Activated CD4-positive, alpha-beta T cell treated with anti-CD3 and anti-CD28 coated beads for 36 hours (primary cell): Measurements from ENCODE around the gene RBBP8. TPM values are rescaled to one million over a fixed set of nuclear protein-coding genes. Genes with fewer than 3 reads are reported as not detected.
"Not testable (repeated sequence)": the region's sequence is repeated elsewhere in the genome, so short reads cannot be mapped to it uniquely, and the experiment has no call there.

Experiments used
- ATAC-seq: fragments of 200-7000 bp; cut with Tn5 transposase; one replicate; pipeline ENCODE4 v1.10.0; 2021; ENCODE audit warnings: mild to moderate bottlenecking, moderate library complexity
- CTCF ChIA-PET: fragments of 350-600 bp; sonication (Branson Sonifier 250); formaldehyde crosslinking; loops from one replicate; lab custom pipeline; 2021; ENCODE audit warnings: antibody characterized with exemption; lab: Charles Lee
- POLR2A ChIA-PET: fragments of 350-600 bp; sonication (Branson Sonifier 250); formaldehyde crosslinking; loops from one replicate; lab custom pipeline; 2021; ENCODE audit warnings: antibody characterized with exemption, inconsistent platforms; lab: Charles Lee
- DNase-seq: peaks from one replicate; pipeline ENCODE4 v3.0.0-alpha.2; 2020
- H3K27ac Mint-ChIP-seq: one replicate; pipeline ENCODE4 v1.8.0; 2021; ENCODE audit warnings: mixed read lengths
- H3K27me3 Mint-ChIP-seq: one replicate; pipeline ENCODE4 v1.8.0; 2021; ENCODE audit warnings: mixed read lengths
- H3K36me3 Mint-ChIP-seq: one replicate; pipeline ENCODE4 v1.8.0; 2021; ENCODE audit warnings: low read depth, mixed read lengths
- H3K4me1 Mint-ChIP-seq: one replicate; pipeline ENCODE4 v1.8.0; 2021; ENCODE audit warnings: mixed read lengths
- H3K4me3 Mint-ChIP-seq: one replicate; pipeline ENCODE4 v1.8.0; 2021; ENCODE audit warnings: mild to moderate bottlenecking, moderate library complexity, mixed read lengths
- H3K9me3 Mint-ChIP-seq: one replicate; pipeline ENCODE4 v1.8.0; 2021; ENCODE audit warnings: low read depth, mixed read lengths
- intact Hi-C, 2 experiments: fragments of 100-400 bp; cut with DNase I in 1 of 2; cut with micrococcal nuclease in 1 of 2; formaldehyde crosslinking; loops; one replicate each; pipeline versions ENCODE4 v1.14.2 to v1.15.1; 2022 to 2024; cut with DNase I, micrococcal nuclease
- total RNA-seq, 2 experiments: library from RNA; stranded (reverse); gene quantifications; one replicate each; pipeline ENCODE4 v1.2.3, GENCODE V29; 2021

The RBBP8 gene
- total RNA-seq, 2 experiments from 2014 or later: 74.3 to 101 TPM

DNA sequence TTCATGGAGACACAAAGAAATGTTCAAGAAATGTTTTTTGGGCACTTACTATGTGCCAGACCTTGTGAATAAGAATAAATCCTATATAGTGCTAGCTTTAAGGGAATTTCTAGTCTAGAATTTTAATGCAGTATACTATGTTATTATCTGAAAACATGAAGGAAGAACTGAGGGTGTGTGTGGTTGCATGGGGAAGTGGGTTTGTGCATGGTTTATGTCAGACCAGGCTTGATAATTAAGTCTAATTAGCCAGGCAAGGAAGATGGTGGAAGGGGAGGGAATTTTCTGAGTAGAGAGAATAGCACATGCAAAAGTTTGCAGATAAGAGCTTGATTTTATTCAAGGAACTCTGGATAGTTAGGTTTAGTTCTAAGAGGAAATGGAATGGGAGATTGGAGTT lies 6.5 kb downstream of the RBBP8 start:
- CTCF ChIA-PET: interaction anchor here (1.0 kb wide), 1 partner anchor 11 kb away, joined by 3 read pairs; no protein-coding TSS in a partner anchor
- Mint-ChIP-seq H3K9me3 (no peaks in the 10 kb centered on the region), H3K27me3 (no peaks in the 10 kb centered on the region), H3K27ac (no peak overlapping the region), H3K36me3 (peaks cover 32% of the 10 kb centered on the region), H3K4me1 (peaks cover 6% of the 10 kb centered on the region), H3K4me3 (no peak overlapping the region)
- POLR2A ChIA-PET: no interaction called here
- no peak for DNase-seq
- ATAC-seq: no peak
- intact Hi-C loops: no loop called here

- POLR2A ChIA-PET: no interaction called here
- Mint-ChIP-seq H3K27me3 (no peaks in the 10 kb centered on the region), H3K27ac (no peak overlapping the region), H3K9me3 (no peaks in the 10 kb centered on the region), H3K36me3 (peaks cover 19% of the 10 kb centered on the region), H3K4me3 (no peak overlapping the region), H3K4me1 (no peaks in the 10 kb centered on the region)
- DNase-seq: no peak
- ATAC-seq: no peak
- intact Hi-C loops: no loop called here
- CTCF ChIA-PET: no interaction called here
These were observed 10.7 kb downstream of the RBBP8 start for GRCh38 chr18:22943847-22944246.

- CTCF ChIA-PET: no interaction called here
These were observed 13.1 kb downstream of the RBBP8 start for GRCh38 chr18:22946217-22946616.

GRCh38 chr18:22946846-22947245 lies 13.7 kb downstream of the RBBP8 start:
- Mint-ChIP-seq H3K27me3 (no peaks in the 10 kb centered on the region), H3K27ac (no peak overlapping the region), H3K9me3 (no peaks in the 10 kb centered on the region), H3K36me3 (peaks cover 38% of the 10 kb centered on the region), H3K4me3 (no peak overlapping the region), H3K4me1 (peaks cover under 1% of the 10 kb centered on the region)
- no peak for ATAC-seq
- ChIA-PET CTCF (no interaction called here), POLR2A (no interaction called here)
- no peak for DNase-seq
- intact Hi-C loops: no loop called here

More at GRCh38 chr18:22946217-22946616, 13.1 kb downstream of the RBBP8 start:
- Mint-ChIP-seq H3K27me3 (no peaks in the 10 kb centered on the region), H3K9me3 (no peaks in the 10 kb centered on the region), H3K4me3 (no peak overlapping the region), H3K4me1 (no peaks in the 10 kb centered on the region), H3K36me3 (peaks cover 32% of the 10 kb centered on the region), H3K27ac (no peak overlapping the region)
- ATAC-seq: no peak
- intact Hi-C loops: no loop called here
- DNase-seq: no peak
- POLR2A ChIA-PET: no interaction called here

DNA sequence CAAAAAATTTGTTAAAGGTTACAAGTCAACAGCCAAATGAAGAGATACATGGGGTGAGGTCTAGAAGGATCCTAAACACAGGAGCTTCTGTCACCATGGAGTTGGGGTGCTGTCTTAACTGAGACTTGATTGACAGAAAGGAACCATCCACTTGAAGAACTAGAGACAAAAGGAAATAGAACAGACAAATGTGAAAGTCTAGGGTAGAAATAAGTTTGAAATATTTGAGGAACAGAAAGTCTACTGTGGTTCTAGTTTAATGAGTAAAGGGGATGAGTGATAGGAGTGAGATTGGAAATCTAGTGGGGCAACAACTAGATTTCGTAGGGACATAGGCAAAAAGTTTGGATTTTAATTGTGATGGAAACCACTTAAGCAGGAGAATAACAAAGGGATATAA lies 18.7 kb downstream of the RBBP8 start:
- ChIA-PET POLR2A (no interaction called here), CTCF (no interaction called here)
- H3K27ac Mint-ChIP-seq: no peak overlapping the region

DNA sequence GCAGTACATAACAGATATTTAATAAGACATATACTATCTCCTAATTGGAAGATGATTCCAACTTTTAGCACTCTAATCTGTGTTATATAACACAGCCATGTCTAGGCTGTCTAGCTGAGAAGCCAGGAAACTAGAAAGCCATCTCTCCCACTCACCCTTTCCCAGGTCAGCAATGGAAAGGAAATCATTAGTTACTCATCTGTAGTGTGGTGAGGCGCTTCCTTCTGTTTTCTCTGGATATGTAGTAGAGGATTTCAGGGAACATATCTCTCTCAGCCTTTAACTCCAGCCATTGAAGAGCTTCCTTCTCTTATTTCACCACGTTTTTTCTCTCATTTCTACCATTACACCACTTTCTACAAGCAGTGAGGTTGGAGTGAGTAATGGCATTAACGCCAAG lies 19.4 kb downstream of the RBBP8 start:
- ChIA-PET POLR2A (no interaction called here), CTCF (no interaction called here)
- H3K36me3 Mint-ChIP-seq: peaks cover 67% of the 10 kb centered on the region
- H3K27ac Mint-ChIP-seq: no peak overlapping the region
- H3K4me3 Mint-ChIP-seq: no peak overlapping the region
- no peak for DNase-seq
- H3K27me3 Mint-ChIP-seq: no peaks in the 10 kb centered on the region
- ATAC-seq: no peak
- no peaks in the 10 kb centered on the region for H3K9me3 Mint-ChIP-seq
- intact Hi-C loops: no loop called here
- peaks cover 13% of the 10 kb centered on the region for H3K4me1 Mint-ChIP-seq

More for the DNA sequence above, 18.7 kb downstream of the RBBP8 start:
- peaks cover 68% of the 10 kb centered on the region for H3K36me3 Mint-ChIP-seq
- peaks cover 13% of the 10 kb centered on the region for H3K4me1 Mint-ChIP-seq
- ATAC-seq (no peak), DNase-seq (no peak)
- H3K4me3 Mint-ChIP-seq: no peak overlapping the region
- H3K27me3 Mint-ChIP-seq: no peaks in the 10 kb centered on the region
- intact Hi-C loops: no loop called here
- H3K9me3 Mint-ChIP-seq: no peaks in the 10 kb centered on the region

DNA sequence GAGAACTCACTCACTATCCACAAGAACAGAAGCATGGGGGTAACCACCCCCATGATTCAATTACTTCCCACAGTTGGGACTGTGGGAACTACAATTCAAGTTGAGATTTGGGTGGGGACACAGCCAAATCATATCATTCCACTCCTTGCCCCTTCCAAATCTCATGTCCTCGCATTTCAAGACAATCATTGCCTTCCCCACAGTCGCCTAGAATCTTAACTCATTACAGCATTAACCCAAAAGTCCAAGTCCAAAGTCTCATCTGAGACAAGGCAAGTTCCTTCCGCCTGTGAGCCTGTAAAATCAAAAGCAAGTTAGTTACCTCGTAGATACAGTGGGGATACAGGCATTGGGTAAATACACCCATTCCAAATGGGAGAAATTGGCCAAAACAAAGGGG lies 20.9 kb downstream of the RBBP8 start:
- H3K4me3 Mint-ChIP-seq, CTCF ChIA-PET, H3K27ac Mint-ChIP-seq, POLR2A ChIA-PET, H3K27me3 Mint-ChIP-seq, H3K9me3 Mint-ChIP-seq, ATAC-seq, DNase-seq, intact Hi-C loops: not testable (repeated sequence)
- Mint-ChIP-seq H3K4me1 (peaks cover 16% of the 10 kb centered on the region), H3K36me3 (peaks cover 69% of the 10 kb centered on the region)

- POLR2A ChIA-PET: no interaction called here
- no peak for ATAC-seq
- CTCF ChIA-PET: interaction anchor here (1.0 to 1.5 kb wide), 2 partner anchors 16 to 25 kb away, joined by 3 to 5 read pairs; no protein-coding TSS in a partner anchor
- Mint-ChIP-seq H3K27me3 (no peaks in the 10 kb centered on the region), H3K9me3 (no peaks in the 10 kb centered on the region), H3K27ac (no peak overlapping the region), H3K4me1 (peaks cover 16% of the 10 kb centered on the region), H3K4me3 (no peak overlapping the region), H3K36me3 (peaks cover 61% of the 10 kb centered on the region)
- DNase-seq: no peak
- intact Hi-C loops: no loop called here
These were observed 23.1 kb downstream of the RBBP8 start for GRCh38 chr18:22956226-22956625.

- no peaks in the 10 kb centered on the region for H3K9me3 Mint-ChIP-seq
- intact Hi-C loops: no loop called here
- ChIA-PET POLR2A (no interaction called here), CTCF (interaction anchor here (1.2 kb wide), 1 partner anchor 11 kb away, joined by 3 read pairs; no protein-coding TSS in a partner anchor)
- no peak overlapping the region for H3K27ac Mint-ChIP-seq
- peaks cover 38% of the 10 kb centered on the region for H3K36me3 Mint-ChIP-seq
- no peak for DNase-seq
- H3K4me3 Mint-ChIP-seq: no peak overlapping the region
- peaks cover 11% of the 10 kb centered on the region for H3K4me1 Mint-ChIP-seq
- no peaks in the 10 kb centered on the region for H3K27me3 Mint-ChIP-seq
- ATAC-seq: no peak
These were observed 28.0 kb downstream of the RBBP8 start for GRCh38 chr18:22961156-22961555.

GRCh38 chr18:22962004-22962403 lies 28.9 kb downstream of the RBBP8 start:
- ChIA-PET CTCF (no interaction called here), POLR2A (no interaction called here)
- no peaks in the 10 kb centered on the region for H3K9me3 Mint-ChIP-seq
- peaks cover 35% of the 10 kb centered on the region for H3K36me3 Mint-ChIP-seq
- intact Hi-C loops: no loop called here
- H3K27me3 Mint-ChIP-seq: no peaks in the 10 kb centered on the region
- H3K4me1 Mint-ChIP-seq: peaks cover 11% of the 10 kb centered on the region
- DNase-seq (no peak), ATAC-seq (no peak)
- no peak overlapping the region for H3K27ac Mint-ChIP-seq
- H3K4me3 Mint-ChIP-seq: no peak overlapping the region

- Mint-ChIP-seq H3K4me1 (peaks cover 8% of the 10 kb centered on the region), H3K27me3 (no peaks in the 10 kb centered on the region), H3K36me3 (peaks cover 34% of the 10 kb centered on the region), H3K27ac (no peak overlapping the region), H3K4me3 (no peak overlapping the region), H3K9me3 (no peaks in the 10 kb centered on the region)
- POLR2A ChIA-PET: no interaction called here
- CTCF ChIA-PET: no interaction called here
- intact Hi-C loops: no loop called here
- ATAC-seq (no peak), DNase-seq (no peak)
These were observed 31.0 kb downstream of the RBBP8 start for GRCh38 chr18:22964116-22964515.

DNA sequence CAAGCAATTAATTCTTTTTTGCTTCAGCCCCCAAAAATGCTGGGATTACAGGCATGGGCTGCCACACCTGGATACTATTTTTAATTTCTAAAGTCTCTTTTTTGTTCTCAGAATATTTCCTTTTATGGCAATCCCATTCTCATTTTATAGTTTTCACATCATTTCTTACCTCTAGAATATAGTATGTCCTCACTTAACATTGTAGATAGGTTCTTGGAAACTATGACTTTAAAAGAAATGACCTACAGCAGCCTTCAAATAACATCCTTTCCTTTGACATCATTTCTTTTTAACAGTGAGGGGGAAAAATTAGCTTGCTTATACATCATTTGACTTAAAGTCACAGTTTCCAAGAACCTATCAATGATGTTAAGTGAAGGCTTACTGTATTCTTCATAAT lies 31.6 kb downstream of the RBBP8 start:
- ChIA-PET CTCF (interaction anchor here (1.0 kb wide), 1 partner anchor 164 kb away, joined by 3 read pairs; no protein-coding TSS in a partner anchor), POLR2A (no interaction called here)
- intact Hi-C loops: no loop called here

More for the DNA sequence above, 31.6 kb downstream of the RBBP8 start:
- Mint-ChIP-seq H3K36me3 (peaks cover 28% of the 10 kb centered on the region), H3K4me1 (peaks cover 8% of the 10 kb centered on the region), H3K27ac (no peak overlapping the region), H3K9me3 (no peaks in the 10 kb centered on the region), H3K4me3 (no peak overlapping the region), H3K27me3 (no peaks in the 10 kb centered on the region)
- DNase-seq (no peak), ATAC-seq (peak; percentile 49)
